Activated CD4-positive, CD25-positive, alpha-beta regulatory T cell treated with anti-CD3 and anti-CD28 coated beads, Interleukin-2, amount 50 U/mL, for 24 hours (primary cell): ENCODE results near the gene AKIRIN1.
A peak's percentile ranks its signal among the peaks of the same experiment; 100 is the strongest.
"Not testable (repeated sequence)": the region's sequence is repeated elsewhere in the genome, so short reads cannot be mapped to it uniquely, and the experiment has no call there.

Experiments
- ATAC-seq, 2 donors: fragments of 150-1000 bp; cut with Tn5 transposase; one replicate each; pipeline ENCODE4 v1.10.0; 2021; ENCODE audit warnings: mild to moderate bottlenecking in 1 of 2, moderate library complexity in 1 of 2

AKIRIN1 gene

GRCh38 chr1:38997034-38997900 lies 6.2 kb downstream of the AKIRIN1 start:
- ATAC-seq, result peak; percentile 50 to 51

GRCh38 chr1:38997901-38998190 lies 6.8 kb downstream of the AKIRIN1 start:
- no peak for ATAC-seq

DNA sequence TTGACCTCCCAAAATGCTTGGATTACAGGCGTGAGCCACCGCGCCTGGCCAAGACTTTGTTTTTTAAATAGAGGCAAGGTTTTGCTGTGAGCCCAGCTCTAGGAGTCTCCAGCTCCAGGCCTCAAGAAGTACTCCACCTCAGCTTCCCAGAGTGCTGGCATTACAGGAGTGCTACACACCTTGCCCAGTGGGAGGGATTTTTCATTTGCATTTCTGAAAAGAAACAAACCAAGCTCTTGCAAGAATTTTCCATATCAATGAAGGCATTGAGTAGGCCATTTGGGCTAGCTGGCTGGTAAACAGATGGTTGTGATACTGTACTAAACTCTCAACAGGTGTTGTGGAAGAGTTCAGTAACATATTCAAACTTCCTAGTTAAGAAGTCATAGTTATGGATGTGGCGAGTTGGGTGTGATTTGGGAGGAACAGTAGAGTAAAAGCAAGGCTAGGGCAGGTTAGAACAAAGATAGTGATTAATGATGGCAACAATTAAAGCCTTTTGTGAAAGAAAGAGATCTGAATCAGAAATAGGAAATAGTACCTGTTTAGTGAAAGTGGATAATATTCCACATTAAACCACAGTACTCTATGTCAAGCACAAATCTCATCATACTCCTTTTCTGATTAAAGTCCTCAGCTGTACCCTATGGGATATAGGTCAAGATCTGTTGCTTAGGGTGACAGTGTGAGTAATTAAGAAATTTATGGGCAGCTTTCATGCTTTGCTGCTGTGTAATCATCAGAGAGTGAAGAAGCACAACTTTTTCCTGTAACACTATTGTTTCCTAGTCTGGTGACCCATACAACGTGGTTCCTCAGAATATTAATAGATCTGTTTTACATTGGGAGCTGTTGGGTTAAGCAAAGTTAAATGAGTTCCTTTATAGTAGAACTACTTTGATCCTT lies 10.7 kb downstream of the AKIRIN1 start:
- ATAC-seq, result no peak

DNA sequence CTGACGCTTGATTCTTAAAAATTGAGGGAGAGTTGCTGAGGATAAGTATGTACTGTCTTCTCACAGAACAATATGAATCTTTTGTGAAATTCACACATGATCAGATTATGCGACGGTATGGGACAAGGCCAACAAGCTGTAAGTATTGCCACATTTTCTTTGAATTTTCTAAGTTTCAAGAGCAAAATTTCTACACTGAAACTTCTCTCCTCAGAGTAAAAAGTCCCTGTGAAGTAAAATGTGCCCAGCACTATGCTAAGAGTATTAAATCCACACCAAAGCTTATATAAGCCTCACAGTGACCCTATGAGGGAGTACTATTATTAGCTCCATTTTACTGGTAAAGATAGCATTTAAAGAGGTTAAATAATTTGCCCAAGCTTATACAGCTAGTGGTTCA lies 12.2 kb downstream of the AKIRIN1 start:
- ATAC-seq, result peak; percentile 11 to 38

GRCh38 chr1:39003794-39004193 lies 12.7 kb downstream of the AKIRIN1 start:
- ATAC-seq, result peak; percentile 87 to 90

- no peak for ATAC-seq
These were observed 15.2 kb downstream of the AKIRIN1 start for GRCh38 chr1:39006287-39006686.

DNA sequence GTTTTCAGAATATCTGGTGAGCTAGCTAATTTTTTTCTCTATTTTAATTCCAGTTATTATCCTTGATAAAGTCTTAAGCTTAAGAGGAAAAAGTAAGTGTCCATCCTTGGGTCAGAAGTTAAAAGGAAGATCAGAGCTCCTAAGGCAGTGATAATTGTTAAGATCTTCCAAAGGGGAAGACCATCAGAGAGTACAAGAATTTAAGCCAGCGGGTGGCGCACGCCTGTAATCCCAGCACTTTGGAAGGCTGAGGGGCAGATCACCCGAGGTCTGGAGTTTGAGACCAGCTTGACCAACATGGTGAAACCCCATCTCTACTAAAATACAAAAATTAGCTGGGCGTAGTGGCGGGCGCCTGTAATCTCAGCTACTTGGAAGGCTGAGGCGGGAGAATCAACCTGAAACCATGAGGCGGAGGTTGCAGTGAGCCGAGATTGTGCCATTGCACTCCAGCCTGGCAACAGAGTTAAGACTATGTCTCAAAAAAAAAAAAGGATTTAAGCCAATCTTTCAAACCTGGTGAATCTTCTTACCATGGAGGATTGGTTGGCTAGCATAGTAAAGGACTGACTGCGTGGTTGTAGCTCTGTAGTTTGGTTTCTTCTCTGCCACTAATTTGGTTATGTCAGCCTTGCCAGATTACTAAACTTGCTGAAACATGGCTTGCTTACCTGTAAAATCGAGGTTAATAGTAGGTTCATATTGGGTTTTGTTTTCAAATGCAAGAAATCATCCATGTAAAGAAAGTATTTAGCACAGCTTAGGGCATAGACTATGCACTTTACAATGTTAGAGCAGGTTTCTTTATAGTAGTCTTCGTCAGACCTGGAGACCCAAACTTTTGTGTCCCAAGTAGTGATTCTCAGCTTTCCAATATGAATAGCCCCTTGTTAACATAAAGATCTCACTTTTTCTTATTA lies 15.9 kb downstream of the AKIRIN1 start:
- ATAC-seq, result no peak

DNA sequence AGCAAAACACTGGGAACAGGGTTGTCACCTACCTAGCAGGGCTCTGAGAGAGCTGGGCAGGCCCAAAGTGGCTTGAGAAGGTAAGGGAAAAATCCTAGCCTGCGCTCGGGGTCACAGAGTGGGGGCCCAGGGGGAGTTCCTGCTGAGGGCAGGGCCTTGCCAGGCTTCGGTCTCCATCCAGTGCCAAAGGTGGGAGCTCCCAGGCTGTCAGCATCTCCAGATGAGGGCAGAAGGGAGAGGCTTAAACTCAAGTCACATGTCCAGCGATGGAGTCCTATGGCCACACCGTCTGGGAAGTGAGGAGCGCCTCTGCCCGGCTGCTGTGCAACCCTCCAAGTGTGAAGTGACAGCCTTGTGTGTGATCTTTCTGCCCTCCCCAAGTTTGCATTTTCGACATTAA lies 23.9 kb downstream of the AKIRIN1 start:
- ATAC-seq, result not testable (repeated sequence)

- ATAC-seq, result no peak
These were observed 25.6 kb downstream of the AKIRIN1 start for GRCh38 chr1:39016604-39017171.

DNA sequence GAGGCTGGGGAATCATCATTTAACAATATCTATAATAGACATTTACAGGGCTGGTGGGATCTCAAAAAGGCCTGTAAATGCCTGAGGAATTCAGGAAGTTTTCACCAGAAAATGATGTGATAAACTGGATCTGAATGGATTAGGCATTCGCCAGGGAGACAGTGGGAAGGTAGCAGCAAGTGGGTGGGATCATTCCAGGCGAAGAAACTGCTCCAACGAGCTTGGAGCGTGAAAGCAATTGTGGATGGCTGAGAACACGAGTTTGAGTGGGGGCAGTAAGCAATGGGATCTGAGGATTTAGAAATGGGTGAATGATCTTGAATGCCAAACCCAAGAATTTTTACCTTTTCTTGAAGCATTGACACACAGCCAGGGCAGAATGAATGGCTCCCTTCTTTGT lies 26.2 kb downstream of the AKIRIN1 start:
- no peak for ATAC-seq

- not testable (repeated sequence) for ATAC-seq
These were observed 29.4 kb downstream of the AKIRIN1 start for GRCh38 chr1:39020494-39020893.

- no peak for ATAC-seq
These were observed 30.4 kb downstream of the AKIRIN1 start for GRCh38 chr1:39021426-39021825.

GRCh38 chr1:39023140-39023539 lies 32.1 kb downstream of the AKIRIN1 start:
- no peak for ATAC-seq

- ATAC-seq, result peak; percentile 93 to 94
These were observed 35.2 kb downstream of the AKIRIN1 start, which contains the start of gene NDUFS5 for GRCh38 chr1:39026051-39026865. Gene NDUFS5, plus strand, starts transcription at chr1:39026350. Its CDS starts 2,375 bp downstream, at chr1:39028725.

DNA sequence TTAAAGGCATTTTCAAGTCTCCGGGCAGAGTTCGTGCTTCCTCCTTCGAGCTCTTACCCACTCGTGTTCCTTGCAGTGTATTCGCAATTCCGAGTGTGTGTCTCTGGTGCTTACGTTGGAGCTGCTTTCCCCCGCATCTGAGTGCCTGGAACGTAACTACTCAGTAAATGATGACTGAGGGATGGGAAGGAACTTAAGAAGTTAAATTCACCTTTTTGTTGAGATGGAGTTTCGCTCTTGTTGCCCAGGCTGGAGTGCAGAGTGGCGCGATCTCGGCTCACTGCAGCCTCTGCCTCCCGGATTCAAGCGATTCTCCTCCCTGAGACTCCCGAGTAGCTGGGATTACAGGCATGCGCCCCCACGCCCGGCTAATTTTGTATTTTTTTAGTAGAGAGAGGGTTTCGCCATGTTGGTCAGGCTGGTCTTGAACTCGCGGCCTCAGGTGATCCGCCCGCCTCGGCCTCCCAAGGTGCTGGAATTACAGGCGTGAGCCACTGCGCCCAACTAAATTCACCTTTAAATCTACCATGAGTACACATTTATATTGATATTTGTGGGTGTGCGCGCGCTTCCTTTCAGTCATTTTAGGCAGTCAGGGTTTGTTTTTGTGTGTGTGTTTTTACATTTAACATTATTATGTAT lies 35.9 kb downstream of the AKIRIN1 start:
- ATAC-seq, result peak in 1 of 2 donors; percentile 11

DNA sequence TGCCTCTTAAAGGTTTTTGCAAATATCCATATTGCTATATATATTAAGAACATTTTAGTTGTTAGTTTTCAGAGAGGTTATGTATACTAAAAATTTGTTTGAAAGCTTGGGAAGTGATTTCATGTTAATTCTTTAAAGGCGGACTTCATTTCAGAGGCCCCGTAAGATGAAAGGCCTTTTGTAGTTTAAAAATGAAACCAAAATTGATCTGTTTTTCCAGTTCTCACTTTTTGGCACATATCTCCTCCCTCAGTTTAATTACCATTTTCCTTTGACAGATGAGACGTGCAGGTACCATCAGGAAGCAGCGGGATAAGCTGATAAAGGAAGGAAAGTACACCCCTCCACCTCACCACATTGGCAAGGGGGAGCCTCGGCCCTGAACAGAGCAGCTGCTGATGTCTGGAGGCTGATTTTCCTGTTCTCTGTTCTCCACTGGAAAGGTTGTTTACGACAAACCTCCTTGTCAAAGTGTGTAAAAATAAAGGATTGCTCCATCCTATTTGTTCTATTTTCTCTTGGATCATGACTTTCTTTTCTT lies 43.1 kb downstream of the AKIRIN1 start:
- no peak for ATAC-seq

- ATAC-seq, result no peak
These were observed 45.6 kb downstream of the AKIRIN1 start for GRCh38 chr1:39036678-39037077.

DNA sequence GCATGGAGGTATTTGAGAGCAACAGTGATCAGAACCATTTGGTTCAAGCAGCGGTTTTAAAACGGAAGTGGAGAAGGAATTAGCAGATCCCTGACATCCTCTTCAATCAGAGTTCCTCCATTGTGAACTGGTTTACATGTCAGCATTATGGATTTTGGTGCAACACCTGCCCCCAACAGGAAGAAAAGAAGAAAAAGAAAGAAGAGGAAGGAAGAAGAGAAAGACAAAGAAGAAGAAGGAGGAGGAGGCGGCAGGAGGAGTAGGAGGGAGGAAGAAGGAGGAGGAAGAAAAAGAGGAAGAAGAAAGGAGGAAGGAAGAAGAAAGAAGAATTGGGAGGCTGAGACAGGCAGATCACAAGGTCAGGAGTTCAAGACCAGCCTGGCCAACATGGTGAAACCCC lies 52.4 kb downstream of the AKIRIN1 start:
- ATAC-seq, result no peak

DNA sequence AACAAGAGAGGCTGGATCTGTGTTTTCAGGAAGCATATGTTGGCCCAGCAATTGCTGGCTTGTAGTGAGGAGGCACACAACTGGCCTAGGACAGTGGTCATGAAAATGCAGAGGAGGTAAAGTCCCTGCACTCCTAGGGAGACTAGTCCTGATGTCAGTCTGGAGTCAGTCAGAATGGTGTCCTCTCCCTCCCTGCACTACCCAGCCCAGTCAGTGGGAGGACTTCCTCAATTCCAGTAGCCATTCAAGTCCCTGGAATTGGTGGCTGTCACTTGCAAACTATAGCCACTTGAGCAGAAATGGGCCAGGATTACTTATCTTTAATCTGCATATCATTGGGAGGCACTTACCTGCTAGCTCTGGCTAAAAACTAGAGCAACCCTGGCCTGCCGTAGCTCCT lies 53.7 kb downstream of the AKIRIN1 start:
- no peak for ATAC-seq

DNA sequence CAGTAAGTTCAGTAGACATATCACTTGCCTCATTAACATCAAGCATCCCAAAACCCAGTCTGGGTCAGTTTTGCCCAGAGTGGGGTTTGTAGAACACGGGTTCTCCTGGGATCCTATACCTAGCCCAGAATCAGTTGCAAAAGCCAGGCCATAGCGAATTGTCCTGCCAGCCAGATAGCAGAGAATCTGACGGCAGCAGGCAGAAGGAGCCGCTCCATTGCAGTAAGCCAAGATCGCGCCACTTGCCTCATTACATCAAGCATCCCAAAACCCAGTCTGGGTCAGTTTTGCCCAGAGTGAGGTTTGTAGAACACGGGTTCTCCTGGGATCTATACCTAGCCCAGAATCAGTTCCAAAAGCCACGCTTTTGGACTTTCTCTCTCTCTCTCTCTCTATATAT lies 54.2 kb downstream of the AKIRIN1 start:
- ATAC-seq, result no peak
